Cardiac fibroblast (primary cell): Measurements from ENCODE around the gene OVCH1.

Experiments used
- DNase-seq, 2 donors: peaks; one replicate each; pipeline versions ENCODE4 v3.0.0 to v3.0.0-alpha.2; 2010; ENCODE audit warnings: low read depth in 2 of 2
- H3K4me3 ChIP-seq, 2 donors: replicated peaks in 1 of 2; 1 replicate in 1 of 2; 2 replicates in 1 of 2; pipeline ENCODE4 v1.5.1; 2011; ENCODE audit warnings: low read depth in 2 of 2, low read length in 2 of 2, mild to moderate bottlenecking in 2 of 2, moderate library complexity in 1 of 2
- CTCF ChIP-seq: IDR thresholded peaks from one replicate; pipeline ENCODE4 v1.5.1; 2011; ENCODE audit warnings: low read depth, mild to moderate bottlenecking, low read length, inconsistent platforms

OVCH1 gene

GRCh38 chr12:29427964-29428363, 69.5 kb downstream of the OVCH1 start:
- no peak overlapping the region for H3K4me3 ChIP-seq
- peak; percentile 29 for TF ChIP-seq CTCF
- DNase-seq = peak; percentile 39 to 44

GRCh38 chr12:29426498-29426897, 71.0 kb downstream of the OVCH1 start:
- TF ChIP-seq CTCF = no peak
- H3K4me3 ChIP-seq = no peak overlapping the region
- DNase-seq = peak in 1 of 2 donors; percentile 15

GRCh38 chr12:29425722-29426121, 71.8 kb downstream of the OVCH1 start:
- no peak overlapping the region for H3K4me3 ChIP-seq
- no peak for TF ChIP-seq CTCF
- DNase-seq = peak; percentile 35 to 48

- TF ChIP-seq CTCF = no peak
- H3K4me3 ChIP-seq = no peak overlapping the region
- no peak for DNase-seq
These were observed 80.7 kb downstream of the OVCH1 start for GRCh38 chr12:29416748-29417147.

GRCh38 chr12:29415111-29415510, 82.4 kb downstream of the OVCH1 start:
- TF ChIP-seq CTCF = no peak
- H3K4me3 ChIP-seq = no peak overlapping the region
- DNase-seq = peak; percentile 29 to 30

- no peak overlapping the region for H3K4me3 ChIP-seq
- DNase-seq = peak in 1 of 2 donors; percentile 31
- no peak for TF ChIP-seq CTCF
These were observed 83.1 kb downstream of the OVCH1 start for GRCh38 chr12:29414368-29414767.

- TF ChIP-seq CTCF = no peak
- no peak overlapping the region for H3K4me3 ChIP-seq
- no peak for DNase-seq
These were observed 91.9 kb downstream of the OVCH1 start for GRCh38 chr12:29405561-29405960.
